CD4-positive, alpha-beta memory T cell (primary cell): Measurements from ENCODE around the gene KLHL15. TPM values are rescaled to one million over a fixed set of nuclear protein-coding genes. Genes with fewer than 3 reads are reported as not detected.
A peak's percentile ranks its signal among the peaks of the same experiment; 100 is the strongest.
"Not testable (repeated sequence)": the region's sequence is repeated elsewhere in the genome, so short reads cannot be mapped to it uniquely, and the experiment has no call there.

ENCODE experiments used
- CTCF ChIA-PET: fragments of 350-600 bp; sonication (Branson Sonifier 250); formaldehyde crosslinking; loops from one replicate; lab custom pipeline; 2021; ENCODE audit warnings: inconsistent platforms; ENCODE audit not compliant: partially characterized antibody; lab: Charles Lee
- POLR2A ChIA-PET: fragments of 350-600 bp; sonication (Branson Sonifier 250); formaldehyde crosslinking; loops from one replicate; lab custom pipeline; 2021; ENCODE audit not compliant: partially characterized antibody; lab: Charles Lee
- DNase-seq, 5 donors: peaks; one replicate each; pipeline versions ENCODE4 v3.0.0 to v3.0.0-alpha.2; 2020 to 2022; ENCODE audit warnings: mixed read lengths in 1 of 5
- H3K27ac ChIP-seq: one replicate; pipeline ENCODE4 v1.7.0; 2013; ENCODE audit warnings: low read depth, low read length
- H3K27me3 ChIP-seq: 2 replicates; pipeline ENCODE4 v1.7.0; 2013; ENCODE audit warnings: mild to moderate bottlenecking, low read length, moderate library complexity; ENCODE audit not compliant: insufficient read depth
- H3K36me3 ChIP-seq: 2 replicates; pipeline ENCODE4 v1.7.0; 2013; ENCODE audit warnings: mild to moderate bottlenecking, low read length, moderate library complexity; ENCODE audit not compliant: insufficient read depth
- H3K4me1 ChIP-seq: 2 replicates; pipeline ENCODE4 v1.7.0; 2013; ENCODE audit warnings: mild to moderate bottlenecking, low read length, moderate library complexity; ENCODE audit not compliant: insufficient read depth
- H3K4me3 ChIP-seq, 2 donors: one replicate each; pipeline ENCODE4 v1.7.0; 2013; ENCODE audit warnings: low read length in 2 of 2, mild to moderate bottlenecking in 1 of 2
- H3K9me3 ChIP-seq, 2 donors: one replicate each; pipeline ENCODE4 v1.7.0; 2013; ENCODE audit warnings: low read length in 2 of 2, control low read depth in 1 of 2; ENCODE audit not compliant: control insufficient read depth in 1 of 2
- H3K27ac Mint-ChIP-seq, 7 donors: one replicate each; pipeline ENCODE4 v1.8.0; 2020 to 2021; ENCODE audit warnings: mixed read lengths in 7 of 7, mild to moderate bottlenecking in 6 of 7, inconsistent platforms in 3 of 7, moderate library complexity in 3 of 7
- H3K27me3 Mint-ChIP-seq, 2 donors: one replicate each; pipeline ENCODE4 v1.8.0; 2020 to 2021; ENCODE audit warnings: mixed read lengths in 2 of 2
- H3K36me3 Mint-ChIP-seq, 2 donors: one replicate each; pipeline ENCODE4 v1.8.0; 2020 to 2021; ENCODE audit warnings: mixed read lengths in 2 of 2, inconsistent platforms in 1 of 2, mild to moderate bottlenecking in 1 of 2
- H3K4me1 Mint-ChIP-seq, 4 donors: one replicate each; pipeline ENCODE4 v1.8.0; 2020 to 2021; ENCODE audit warnings: mixed read lengths in 4 of 4, mild to moderate bottlenecking in 1 of 4
- H3K4me3 Mint-ChIP-seq, 8 donors: one replicate each; pipeline ENCODE4 v1.8.0; 2020 to 2021; ENCODE audit warnings: mixed read lengths in 8 of 8, mild to moderate bottlenecking in 7 of 8, moderate library complexity in 6 of 8, inconsistent platforms in 3 of 8
- H3K9me3 Mint-ChIP-seq, 8 donors: one replicate each; pipeline ENCODE4 v1.8.0; 2020 to 2021; ENCODE audit warnings: mixed read lengths in 8 of 8, mild to moderate bottlenecking in 5 of 8, inconsistent platforms in 3 of 8, moderate library complexity in 1 of 8
- intact Hi-C: fragments of 100-400 bp; cut with micrococcal nuclease; formaldehyde crosslinking; loops from one replicate; pipeline ENCODE4 v1.15.1; 2023
- polyA plus RNA-seq, 2 donors: library from polyadenylated mRNA; unstranded; fragments of 300-500 nt; fragmentation: Illumina TruSeq; gene quantifications; one replicate each; pipeline ENCODE4 v1.2.3, GENCODE V29; 2021
- total RNA-seq, 2 experiments: library from RNA; stranded (reverse); gene quantifications; one replicate each; pipeline ENCODE4 v1.2.3, GENCODE V29; 2021

Gene KLHL15
- total and polyA plus RNA-seq, 4 experiments from 2014 or later, result 1.3 to 7.9 (median 4.4) TPM

GRCh38 chrX:23982891-23983290, 44.1 kb downstream of the KLHL15 start:
- Histone ChIP-seq H3K27ac (no peak overlapping the region), H3K27me3 (no peaks in the 10 kb centered on the region), H3K4me3 (no peak overlapping the region), H3K9me3 (no peaks in the 10 kb centered on the region), H3K36me3 (peaks cover 1% of the 10 kb centered on the region), H3K4me1 (no peaks in the 10 kb centered on the region)
- intact Hi-C loops, result no loop called here
- peaks cover 0 to 6% (median 0%) of the 10 kb centered on the region in 4 donors for H3K4me1 Mint-ChIP-seq
- peak overlapping the region in 2 of 7 donors; percentile 20 to 77 for H3K27ac Mint-ChIP-seq
- H3K27me3 Mint-ChIP-seq, result no peaks in the 10 kb centered on the region
- CTCF ChIA-PET, result no interaction called here
- DNase-seq, result no peak
- POLR2A ChIA-PET, result no interaction called here
- no peaks in the 10 kb centered on the region for H3K9me3 Mint-ChIP-seq
- H3K36me3 Mint-ChIP-seq, result peaks cover 12 to 26% of the 10 kb centered on the region in 2 donors
- no peak overlapping the region for H3K4me3 Mint-ChIP-seq

- H3K27ac ChIP-seq, result no peak overlapping the region
- no peak overlapping the region for H3K4me3 ChIP-seq
- Mint-ChIP-seq H3K36me3 (peaks cover 9 to 21% of the 10 kb centered on the region in 2 donors), H3K27me3 (no peaks in the 10 kb centered on the region), H3K9me3 (no peaks in the 10 kb centered on the region), H3K27ac (no peak overlapping the region), H3K4me1 (peaks cover 0 to 6% (median 0%) of the 10 kb centered on the region in 4 donors), H3K4me3 (no peak overlapping the region)
- H3K36me3 ChIP-seq, result no peaks in the 10 kb centered on the region
- DNase-seq, result no peak
- POLR2A ChIA-PET, result no interaction called here
- H3K9me3 ChIP-seq, result no peaks in the 10 kb centered on the region
- CTCF ChIA-PET, result no interaction called here
- intact Hi-C loops, result no loop called here
- H3K4me1 ChIP-seq, result no peaks in the 10 kb centered on the region
- no peaks in the 10 kb centered on the region for H3K27me3 ChIP-seq
Measured at GRCh38 chrX:23981711-23982110, 45.3 kb downstream of the KLHL15 start.

- Histone ChIP-seq H3K36me3 (no peaks in the 10 kb centered on the region), H3K27me3 (no peaks in the 10 kb centered on the region), H3K27ac (no peak overlapping the region), H3K9me3 (no peaks in the 10 kb centered on the region), H3K4me3 (no peak overlapping the region), H3K4me1 (no peaks in the 10 kb centered on the region)
- Mint-ChIP-seq H3K27me3 (no peaks in the 10 kb centered on the region), H3K4me1 (peaks cover 0 to 3% (median 0%) of the 10 kb centered on the region in 4 donors), H3K36me3 (peaks cover 9 to 16% of the 10 kb centered on the region in 2 donors), H3K4me3 (no peak overlapping the region), H3K27ac (no peak overlapping the region), H3K9me3 (no peaks in the 10 kb centered on the region)
- no peak for DNase-seq
- POLR2A ChIA-PET, result no interaction called here
- CTCF ChIA-PET, result no interaction called here
- intact Hi-C loops, result no loop called here
Measured at GRCh38 chrX:23981222-23981621, 45.8 kb downstream of the KLHL15 start.

- Histone ChIP-seq H3K4me3 (no peak overlapping the region), H3K9me3 (no peaks in the 10 kb centered on the region), H3K27ac (no peak overlapping the region), H3K36me3 (no peaks in the 10 kb centered on the region), H3K4me1 (no peaks in the 10 kb centered on the region), H3K27me3 (no peaks in the 10 kb centered on the region)
- Mint-ChIP-seq H3K4me3 (no peak overlapping the region), H3K27ac (peak overlapping the region in 1 of 7 donors; percentile 15), H3K4me1 (no peaks in the 10 kb centered on the region), H3K36me3 (peaks cover 9 to 13% of the 10 kb centered on the region in 2 donors), H3K27me3 (no peaks in the 10 kb centered on the region), H3K9me3 (no peaks in the 10 kb centered on the region)
- intact Hi-C loops, result no loop called here
- DNase-seq, result no peak
- CTCF ChIA-PET, result no interaction called here
- POLR2A ChIA-PET, result no interaction called here
Measured at GRCh38 chrX:23980011-23980441, 47.0 kb downstream of the KLHL15 start.

GRCh38 chrX:23978491-23978890, 48.5 kb downstream of the KLHL15 start:
- Mint-ChIP-seq H3K27me3 (no peaks in the 10 kb centered on the region), H3K4me3 (no peak overlapping the region), H3K36me3 (peaks cover 9 to 13% of the 10 kb centered on the region in 2 donors), H3K9me3 (no peaks in the 10 kb centered on the region), H3K27ac (no peak overlapping the region), H3K4me1 (no peaks in the 10 kb centered on the region)
- Histone ChIP-seq H3K4me1 (no peaks in the 10 kb centered on the region), H3K27ac (no peak overlapping the region), H3K36me3 (no peaks in the 10 kb centered on the region), H3K4me3 (no peak overlapping the region), H3K27me3 (no peaks in the 10 kb centered on the region), H3K9me3 (no peaks in the 10 kb centered on the region)
- DNase-seq, result no peak
- ChIA-PET POLR2A (interaction anchor here (0.5 kb wide), 1 partner anchor 265 kb away, joined by 3 read pairs; no protein-coding TSS in a partner anchor), CTCF (no interaction called here)
- intact Hi-C loops, result no loop called here

- H3K4me3 Mint-ChIP-seq, H3K9me3 ChIP-seq, H3K9me3 Mint-ChIP-seq, CTCF ChIA-PET, H3K27ac ChIP-seq, DNase-seq, H3K27ac Mint-ChIP-seq, H3K4me1 Mint-ChIP-seq, intact Hi-C loops, H3K27me3 ChIP-seq, H3K4me3 ChIP-seq, H3K36me3 ChIP-seq, H3K4me1 ChIP-seq, H3K36me3 Mint-ChIP-seq, POLR2A ChIA-PET, H3K27me3 Mint-ChIP-seq: not testable (repeated sequence)
Measured at GRCh38 chrX:23965630-23966029, 61.4 kb downstream of the KLHL15 start.

GRCh38 chrX:23964191-23964590, 62.8 kb downstream of the KLHL15 start:
- Mint-ChIP-seq H3K27me3 (no peaks in the 10 kb centered on the region), H3K27ac (no peak overlapping the region), H3K4me1 (peaks cover 0 to 10% (median 3%) of the 10 kb centered on the region in 4 donors), H3K36me3 (no peaks in the 10 kb centered on the region), H3K4me3 (no peak overlapping the region), H3K9me3 (no peaks in the 10 kb centered on the region)
- intact Hi-C loops, result no loop called here
- Histone ChIP-seq H3K4me1 (no peaks in the 10 kb centered on the region), H3K4me3 (no peak overlapping the region), H3K36me3 (no peaks in the 10 kb centered on the region), H3K9me3 (no peaks in the 10 kb centered on the region), H3K27ac (no peak overlapping the region), H3K27me3 (no peaks in the 10 kb centered on the region)
- ChIA-PET POLR2A (no interaction called here), CTCF (no interaction called here)
- no peak for DNase-seq

- no peak for DNase-seq
- no peak overlapping the region for H3K27ac ChIP-seq
- no peaks in the 10 kb centered on the region for H3K36me3 ChIP-seq
- intact Hi-C loops, result no loop called here
- Mint-ChIP-seq H3K36me3 (no peaks in the 10 kb centered on the region), H3K27ac (no peak overlapping the region), H3K9me3 (no peaks in the 10 kb centered on the region), H3K4me1 (peaks cover 0 to 14% (median 5%) of the 10 kb centered on the region in 4 donors), H3K4me3 (no peak overlapping the region), H3K27me3 (no peaks in the 10 kb centered on the region)
- ChIA-PET POLR2A (no interaction called here), CTCF (no interaction called here)
- H3K4me1 ChIP-seq, result no peaks in the 10 kb centered on the region
- H3K27me3 ChIP-seq, result no peaks in the 10 kb centered on the region
- no peak overlapping the region for H3K4me3 ChIP-seq
- no peaks in the 10 kb centered on the region for H3K9me3 ChIP-seq
Measured at GRCh38 chrX:23959781-23960180, 67.2 kb downstream of the KLHL15 start.
